Measurements from ENCODE around the gene NOTO.

The NOTO gene

DNA sequence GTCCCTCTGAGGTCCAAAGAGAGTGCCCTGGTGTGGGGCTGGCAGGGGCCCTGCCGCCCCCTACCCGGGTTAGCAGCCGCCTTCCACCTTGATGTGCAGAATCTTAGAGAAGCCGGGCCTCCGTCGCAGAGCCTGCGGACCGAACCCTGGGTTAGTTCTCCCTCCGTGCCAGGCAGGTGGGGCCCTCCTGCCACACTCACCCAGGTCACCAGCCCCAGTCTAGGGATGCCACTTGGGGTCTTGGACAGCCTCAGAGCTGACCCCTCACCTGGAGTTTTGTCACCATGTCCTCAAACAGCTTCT is 56.5 kb downstream of the NOTO start:
- DNase-seq = no peak

- no peak for DNase-seq
Measured at GRCh38 chr2:73259276-73259675, 56.9 kb downstream of the NOTO start.

- no peak for DNase-seq
Measured at GRCh38 chr2:73259704-73260337, 57.4 kb downstream of the NOTO start.

DNA sequence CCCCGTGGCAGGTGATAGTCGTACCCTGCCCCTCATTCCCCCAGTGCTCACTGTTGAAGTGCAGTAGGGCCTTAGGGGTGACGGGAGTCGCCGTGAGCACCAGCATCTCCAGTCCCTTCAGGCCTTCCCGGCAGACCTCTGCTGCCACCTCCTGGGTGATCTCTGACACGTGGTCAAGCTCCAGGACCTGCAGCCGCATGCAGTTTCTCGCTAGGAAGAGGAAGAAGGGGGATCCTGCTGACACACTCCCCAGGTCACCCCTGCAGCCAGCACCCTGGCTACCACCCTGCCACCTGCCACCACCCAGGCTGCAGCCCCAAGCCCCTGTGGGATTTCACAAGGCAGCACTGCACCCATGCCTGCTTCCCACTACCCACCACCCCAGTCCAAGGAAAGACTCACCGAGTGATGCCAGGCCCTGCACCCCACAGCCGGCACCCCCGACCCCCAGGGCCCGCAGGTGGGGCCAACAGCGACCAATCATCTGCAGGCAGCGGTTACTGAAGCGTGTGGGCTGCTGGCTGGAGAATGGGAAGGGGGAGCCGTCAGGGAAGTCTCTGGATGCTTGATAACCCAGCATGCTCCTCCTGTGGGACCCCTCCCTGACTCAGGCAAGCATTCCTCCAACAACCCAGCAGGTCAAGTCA is 58.1 kb downstream of the NOTO start:
- DNase-seq = no peak

All from stimulated activated CD4-positive, alpha-beta T cell treated with anti-CD3 and anti-CD28 coated beads, Interleukin-4, amount 100 ng/mL, for 1 hour (primary cell).